Hippocampal formation (tissue), 2 donors: Measurements from ENCODE around the gene PLP2.

Experiments
- DNase-seq, 2 donors: peaks; one replicate each; lab custom pipeline; 2025; lab: John Stamatoyannopoulos, UW

The PLP2 gene

GRCh38 chrX:49209434-49210251, 37.9 kb downstream of the PLP2 start:
- DNase-seq, result peak in 1 of 2 donors; percentile 5

DNA sequence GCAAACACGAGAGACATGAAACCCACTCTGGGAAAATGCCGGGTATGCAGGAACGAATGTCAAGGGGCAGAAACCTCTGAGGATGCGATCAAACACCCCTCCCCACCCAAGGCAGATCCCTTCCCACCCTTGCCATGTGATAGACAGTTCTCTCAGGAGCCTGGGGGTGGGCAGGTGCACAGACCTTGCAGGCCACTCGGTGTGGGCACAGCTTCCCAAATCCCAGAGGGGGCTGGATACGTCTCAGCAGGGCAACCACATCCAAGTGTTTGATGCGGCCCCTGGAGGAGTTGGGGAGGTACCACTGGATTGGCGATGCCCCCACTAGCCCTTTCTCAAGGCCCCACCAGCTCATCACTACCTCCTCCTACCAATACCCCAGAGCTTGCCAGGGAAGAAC, 38.7 kb downstream of the PLP2 start:
- no peak for DNase-seq

- DNase-seq, result no peak
Measured at GRCh38 chrX:49211074-49211473, 39.4 kb downstream of the PLP2 start.

GRCh38 chrX:49212209-49212608, 40.5 kb downstream of the PLP2 start:
- no peak for DNase-seq

DNA sequence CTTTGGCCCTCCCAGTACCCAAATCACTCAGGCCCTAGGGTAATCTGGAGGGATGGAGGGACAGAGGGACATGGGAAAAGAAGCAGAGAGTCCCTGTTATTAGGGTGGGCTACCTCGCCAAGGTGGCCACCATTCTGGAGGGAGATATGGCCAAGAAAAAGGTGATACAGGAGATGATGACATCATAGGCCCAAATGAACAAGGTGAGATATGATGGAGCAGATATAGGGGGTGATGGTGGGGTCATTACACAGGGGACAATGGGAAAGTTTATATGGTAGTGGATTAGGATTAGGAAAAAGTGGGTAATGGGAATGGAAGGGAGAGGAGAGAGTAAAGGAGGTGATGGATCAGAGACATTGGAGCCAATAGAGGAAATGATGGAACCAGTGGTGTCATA, 41.2 kb downstream of the PLP2 start:
- DNase-seq, result no peak

DNA sequence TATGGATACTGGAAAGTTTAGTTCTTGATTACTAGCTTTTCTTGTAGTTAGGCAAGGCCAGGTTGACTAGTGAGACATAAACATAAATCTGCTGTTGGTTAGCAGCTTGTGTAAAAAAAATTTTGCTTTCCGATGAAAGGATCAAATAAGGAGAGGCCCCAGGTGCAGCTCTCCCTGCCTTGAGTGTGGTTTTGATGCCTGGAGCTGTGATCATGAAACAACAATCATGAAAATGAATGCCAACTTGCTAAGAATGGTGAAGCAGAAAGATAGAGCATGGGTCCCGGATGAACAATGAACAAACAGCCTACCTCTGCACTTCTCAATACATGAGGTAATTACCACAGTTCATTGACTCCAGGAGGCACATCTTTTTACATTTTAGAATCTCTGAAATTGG, 42.7 kb downstream of the PLP2 start:
- DNase-seq, result no peak

DNA sequence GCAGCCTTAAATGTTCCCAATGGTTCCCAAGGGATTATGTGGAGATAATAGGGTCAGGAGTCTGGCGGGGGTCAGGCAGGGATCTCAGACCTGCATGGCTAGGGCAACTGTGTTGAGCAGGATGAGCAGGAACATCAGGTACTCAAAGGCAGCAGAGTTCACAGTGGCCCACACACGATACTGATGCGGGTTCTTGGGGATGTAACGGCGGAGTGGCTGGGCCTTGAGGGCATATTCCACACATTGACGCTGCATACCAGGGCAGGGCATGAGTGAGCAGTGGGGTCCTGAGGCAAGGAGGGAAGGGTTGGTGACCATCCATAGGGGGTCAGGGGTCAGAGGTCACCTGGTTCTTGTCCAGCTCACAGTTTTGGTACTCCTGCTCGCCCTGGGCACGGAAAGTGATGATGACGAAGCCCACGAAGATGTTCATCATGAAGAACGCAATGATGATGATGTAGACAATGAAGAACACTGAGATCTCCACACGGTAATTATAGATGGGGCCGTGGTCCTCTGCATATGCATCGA, 43.4 kb downstream of the PLP2 start:
- DNase-seq, result no peak

DNA sequence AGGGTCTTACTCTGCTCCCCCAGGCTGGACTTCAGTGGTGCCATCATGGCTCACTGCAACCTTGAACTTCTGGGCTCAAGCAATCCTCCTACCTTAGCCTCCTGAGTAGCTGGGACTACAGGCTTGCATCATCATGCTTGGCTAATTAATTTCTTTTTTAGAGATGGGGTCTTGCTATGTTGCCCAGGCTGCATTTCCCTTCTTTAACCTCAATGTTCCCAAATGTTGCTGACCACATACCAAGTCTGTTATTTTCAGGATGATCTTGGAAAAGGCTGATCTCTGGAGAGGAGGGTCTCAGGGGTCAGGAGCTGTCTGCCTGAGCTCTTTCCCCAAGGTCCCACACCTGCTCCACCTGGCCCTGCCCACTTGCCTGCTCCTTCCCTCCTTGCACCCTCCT, 48.4 kb downstream of the PLP2 start:
- no peak for DNase-seq

DNA sequence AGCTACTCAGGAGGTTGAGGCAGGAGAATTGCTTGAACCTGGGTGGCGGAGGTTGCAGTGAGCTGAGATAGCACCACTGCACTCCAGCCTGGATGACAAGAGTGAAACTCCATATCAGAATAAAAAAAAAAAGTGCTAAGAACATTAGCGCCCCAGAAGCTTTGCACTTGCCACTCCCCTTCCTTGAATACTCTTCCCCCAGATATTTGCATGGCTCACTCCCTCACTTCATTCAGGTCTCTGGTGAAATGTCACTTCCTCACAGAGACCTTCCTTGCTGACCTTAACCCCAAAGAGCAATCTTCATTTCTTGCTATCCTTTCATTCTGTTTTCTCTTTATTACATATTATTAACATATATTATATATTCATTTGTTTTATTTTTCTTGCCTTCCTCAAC, 50.2 kb downstream of the PLP2 start:
- DNase-seq, result no peak
